Right forelimb (tissue), 1 donor: ENCODE measurements around the gene DRD2.

ENCODE experiments used
- DNase-seq: peaks from one replicate; pipeline ENCODE4 v3.0.0-alpha.2; 2018

The DRD2 gene

DNA sequence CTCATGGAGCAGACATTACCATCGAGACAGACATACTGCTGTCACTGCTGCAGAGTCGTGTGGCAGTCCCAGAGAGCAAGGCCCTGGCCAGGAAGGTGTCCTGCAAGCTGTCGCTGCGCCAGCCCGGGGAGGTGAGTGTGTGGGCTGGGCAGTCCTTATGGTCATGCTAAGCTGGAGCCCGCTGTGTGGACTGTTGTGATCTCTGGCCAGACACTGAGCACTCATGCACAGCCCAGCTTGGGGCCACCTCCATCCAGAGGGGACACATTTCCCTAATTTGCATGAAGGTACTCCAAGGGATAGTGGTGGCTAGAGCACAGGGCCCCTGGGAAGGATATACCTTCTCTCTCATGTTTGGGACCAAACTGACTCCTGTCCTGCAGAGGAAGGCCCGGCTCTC, 78.0 kb downstream of the DRD2 start:
- DNase-seq: peak; percentile 22

DNA sequence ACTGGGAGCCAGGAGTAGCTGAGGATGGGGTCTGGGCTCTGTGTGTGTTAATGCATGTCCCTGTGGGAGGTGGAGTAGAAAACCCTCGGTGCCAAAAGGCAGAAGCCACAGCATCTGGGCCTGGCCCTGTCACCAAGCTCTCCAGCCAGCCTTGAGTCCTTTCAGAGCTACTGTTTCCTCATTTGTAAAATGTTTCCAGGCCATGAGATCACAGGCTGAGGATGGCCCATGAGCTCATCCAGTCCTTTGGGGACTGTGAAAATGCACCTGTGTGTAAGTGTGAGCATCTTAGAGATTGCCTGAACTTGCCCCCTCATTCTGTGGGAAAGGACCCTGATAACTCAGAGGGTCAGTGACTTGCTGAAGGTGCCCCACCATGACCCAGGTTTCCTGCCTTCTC, 78.5 kb downstream of the DRD2 start:
- DNase-seq: no peak

- peak; percentile 2 for DNase-seq
Measured at GRCh38 chr11:113395782-113396336, 79.3 kb downstream of the DRD2 start.

GRCh38 chr11:113394919-113395318, 80.3 kb downstream of the DRD2 start:
- peak; percentile 11 for DNase-seq

- DNase-seq: no peak
Measured at GRCh38 chr11:113393501-113393985, 81.7 kb downstream of the DRD2 start.

GRCh38 chr11:113392236-113392921, 82.8 kb downstream of the DRD2 start:
- DNase-seq: peak; percentile 6

- no peak for DNase-seq
Measured at GRCh38 chr11:113389272-113389671, 85.9 kb downstream of the DRD2 start.

DNA sequence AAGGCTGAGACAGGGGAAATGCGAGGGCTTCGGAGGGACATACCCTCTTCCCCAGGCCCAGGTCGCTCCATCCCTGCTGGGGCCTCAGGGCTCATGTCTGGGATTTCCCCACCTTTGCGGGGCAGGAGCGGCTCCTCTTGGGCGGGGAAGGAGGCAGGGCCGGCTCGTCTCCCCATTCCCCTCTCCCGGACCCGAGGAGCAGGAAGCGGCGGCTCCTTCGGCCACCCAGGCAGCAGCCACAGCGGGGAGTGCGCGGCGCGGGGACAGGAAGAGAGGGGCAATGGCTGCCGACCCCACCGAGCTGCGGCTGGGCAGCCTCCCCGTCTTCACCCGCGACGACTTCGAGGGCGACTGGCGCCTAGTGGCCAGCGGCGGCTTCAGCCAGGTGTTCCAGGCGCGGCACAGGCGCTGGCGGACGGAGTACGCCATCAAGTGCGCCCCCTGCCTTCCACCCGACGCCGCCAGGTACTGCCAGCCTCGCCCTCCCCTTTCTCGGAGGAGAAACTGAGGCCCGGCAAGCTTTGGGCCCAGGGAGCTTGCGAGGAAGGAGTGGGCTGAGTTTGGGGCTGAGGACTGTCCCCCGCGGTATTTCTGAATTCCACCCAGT, 87.5 kb downstream of the DRD2 start, which contains the start of gene ANKK1:
Gene ANKK1 (plus strand): TSS at position 175 of the 607 bp plus-strand sequence. CDS start 106 bp downstream, at position 281.
- no peak for DNase-seq

DNA sequence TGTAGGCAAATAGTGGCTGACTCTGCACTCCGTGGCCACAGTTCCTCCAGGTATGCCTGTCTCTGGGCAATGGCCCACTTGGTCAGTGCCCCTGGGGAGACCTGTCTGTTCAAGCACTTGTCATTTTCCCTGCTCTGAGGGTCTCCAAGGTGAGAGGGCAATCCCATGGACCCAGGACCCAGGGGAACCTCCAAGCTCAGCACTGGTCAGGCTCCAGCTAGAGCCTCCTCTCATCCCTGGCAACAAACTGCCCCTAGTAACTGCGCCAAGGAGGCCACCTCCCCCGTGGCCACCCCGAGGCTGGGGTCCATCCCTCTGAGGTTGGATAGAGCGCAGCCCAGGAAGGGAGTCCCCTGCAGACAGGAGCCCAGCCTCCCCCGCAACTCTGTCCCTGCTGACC, 88.3 kb downstream of the DRD2 start:
- peak; percentile 33 for DNase-seq

GRCh38 chr11:113385749-113386148, 89.4 kb downstream of the DRD2 start:
- DNase-seq: no peak

GRCh38 chr11:113384551-113384950, 90.6 kb downstream of the DRD2 start:
- no peak for DNase-seq

DNA sequence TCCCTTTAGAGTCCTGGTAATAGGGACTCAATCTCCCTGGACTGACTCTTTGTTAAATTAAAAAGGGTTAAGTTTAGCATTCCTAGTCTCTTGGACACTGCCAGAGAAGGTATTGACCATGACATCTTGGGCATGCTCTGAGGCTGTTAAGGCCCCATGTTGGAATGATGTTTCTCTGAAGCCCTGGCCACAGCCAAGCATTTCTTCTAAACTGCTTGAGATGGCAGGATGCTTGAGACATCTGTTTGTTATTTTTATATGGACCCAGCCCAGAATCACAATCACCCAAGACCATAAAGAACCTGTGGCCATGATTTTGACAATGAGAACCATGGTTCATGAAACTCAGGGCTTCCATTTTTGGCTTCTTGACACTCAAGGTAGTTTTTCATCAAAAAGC, 93.1 kb downstream of the DRD2 start:
- DNase-seq: no peak

- DNase-seq: no peak
Measured at GRCh38 chr11:113378692-113379091, 96.5 kb downstream of the DRD2 start.

DNA sequence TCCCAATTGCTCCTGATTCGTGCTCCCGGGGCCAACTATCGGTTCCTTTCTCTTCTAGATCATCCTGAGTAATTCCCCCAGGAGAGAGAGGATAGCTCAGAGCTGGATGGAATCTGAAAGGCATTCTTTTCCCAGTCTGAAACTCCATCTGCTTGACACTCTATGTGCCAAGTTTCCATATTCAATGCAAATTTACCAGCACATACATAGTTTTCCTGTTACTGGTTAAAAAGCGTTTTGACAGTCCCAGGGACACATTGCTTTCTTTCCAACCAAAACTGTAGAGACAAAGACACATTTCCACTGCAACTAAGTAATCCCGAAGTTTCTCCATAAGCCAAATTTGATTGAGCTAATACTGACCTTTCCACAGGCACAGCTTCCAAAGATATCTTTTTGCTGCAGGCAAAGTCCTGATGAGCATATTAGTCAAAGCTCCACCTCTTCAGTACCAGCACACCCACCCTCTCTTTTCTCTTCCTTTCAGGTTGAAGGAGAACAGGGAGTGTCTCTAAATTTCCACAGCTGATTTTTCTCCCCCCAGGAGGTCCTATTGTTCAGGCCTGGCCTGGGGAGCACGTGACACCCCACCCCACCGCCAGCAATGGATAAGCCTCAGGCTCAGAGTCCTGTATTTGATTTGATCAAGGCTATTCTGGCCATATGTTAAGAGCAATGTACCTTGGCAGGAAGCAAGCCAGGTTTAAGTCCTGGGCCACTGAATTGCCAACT, 97.4 kb downstream of the DRD2 start:
- DNase-seq: no peak

DNA sequence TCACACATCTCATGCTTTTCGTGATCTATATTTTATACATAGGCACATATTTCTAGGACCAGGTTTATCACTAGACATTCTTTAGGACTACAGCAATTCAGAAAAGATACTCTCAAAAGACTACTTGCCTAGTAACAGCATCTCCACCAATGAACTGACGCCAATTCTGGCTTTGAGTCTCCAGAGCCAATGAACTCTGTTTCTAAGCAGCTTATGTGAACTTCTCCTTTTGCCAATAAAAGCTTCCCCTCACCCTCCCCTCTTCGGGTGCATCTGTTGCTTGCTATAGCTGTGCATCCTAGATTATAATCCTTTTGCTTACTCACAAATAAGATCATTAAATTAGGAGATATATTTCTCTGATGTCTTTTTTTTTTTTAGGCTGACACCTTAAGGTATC, 99.0 kb downstream of the DRD2 start:
- DNase-seq: no peak

- no peak for DNase-seq
Measured at GRCh38 chr11:113375402-113375801, 99.8 kb downstream of the DRD2 start.

DNA sequence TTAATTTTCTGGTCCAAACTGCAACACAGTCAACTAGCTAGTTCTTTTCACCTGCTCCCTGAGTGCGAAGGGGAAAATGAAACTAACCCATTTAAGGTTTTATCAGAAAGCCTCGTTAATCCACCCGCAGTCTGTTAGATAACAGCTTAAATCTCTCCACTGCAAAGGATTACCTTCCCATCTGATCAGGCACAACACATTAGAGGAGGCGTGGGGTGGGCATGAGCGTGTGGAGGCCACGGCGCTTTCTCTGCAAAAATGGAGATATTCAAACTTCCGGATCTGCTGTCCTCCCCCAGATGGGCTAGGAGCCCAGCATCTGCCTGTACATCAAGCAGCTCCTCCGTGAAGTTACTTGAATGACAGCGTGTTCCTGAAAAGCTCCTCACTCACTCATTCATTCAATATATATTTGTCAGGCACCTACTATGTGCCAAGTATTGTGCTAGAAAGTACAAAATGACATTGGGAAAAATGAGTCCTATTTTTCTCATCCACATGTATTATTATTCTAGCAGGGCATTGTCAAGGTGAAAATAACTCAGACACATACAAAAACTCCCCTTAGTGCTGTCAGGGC, 101.1 kb downstream of the DRD2 start:
- no peak for DNase-seq

DNA sequence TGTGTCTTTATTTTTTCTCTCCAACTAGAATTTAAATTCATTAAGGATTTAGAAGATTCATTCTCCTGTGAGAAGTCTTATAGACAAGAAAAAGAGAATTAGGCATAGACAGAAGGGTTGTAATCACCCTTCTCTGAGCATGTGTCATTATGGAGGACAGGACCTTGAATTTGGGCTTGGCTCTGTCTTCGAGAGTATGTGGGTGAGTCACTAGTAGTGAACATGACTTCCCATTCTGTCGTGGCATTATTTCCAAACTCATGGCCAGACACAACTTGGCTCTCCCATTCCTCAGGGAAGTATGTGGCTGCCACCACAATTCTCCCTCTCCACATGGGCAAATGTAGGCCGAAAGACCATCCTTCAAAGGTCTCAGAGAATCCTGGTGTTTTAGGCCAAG, 101.9 kb downstream of the DRD2 start:
- no peak for DNase-seq

DNA sequence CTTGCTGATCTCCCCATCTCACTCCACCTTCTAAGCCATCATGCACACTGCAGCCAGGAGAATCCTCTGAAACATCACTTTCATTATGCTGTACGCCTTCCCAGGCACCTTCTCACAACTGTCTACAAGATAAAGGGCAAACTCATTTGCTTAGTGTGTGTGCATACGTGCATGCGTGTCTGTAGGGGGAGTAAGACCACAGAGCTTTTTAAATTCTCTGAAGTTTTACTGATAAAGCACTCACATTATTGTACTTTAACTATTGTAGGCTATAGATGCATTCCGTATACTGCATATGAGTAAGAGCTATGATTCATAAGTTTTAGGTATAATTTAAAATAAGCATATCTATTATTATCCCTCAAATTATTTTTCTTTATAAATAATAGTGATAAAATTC, 102.9 kb downstream of the DRD2 start:
- no peak for DNase-seq

- DNase-seq: no peak
Measured at GRCh38 chr11:113370634-113371033, 104.6 kb downstream of the DRD2 start.

- DNase-seq: no peak
Measured at GRCh38 chr11:113369411-113369810, 105.8 kb downstream of the DRD2 start.

GRCh38 chr11:113365895-113366294, 109.3 kb downstream of the DRD2 start:
- no peak for DNase-seq

GRCh38 chr11:113363996-113364641, 111.1 kb downstream of the DRD2 start:
- DNase-seq: no peak
